HepG2 (cell line): ENCODE results near the gene IFITM10. TPM values are rescaled to one million over a fixed set of nuclear protein-coding genes. Genes with fewer than 3 reads are reported as not detected.
A peak's percentile ranks its signal among the peaks of the same experiment; 100 is the strongest.

ENCODE experiments used
- ATAC-seq: fragments of 200-7000 bp; cut with Tn5 transposase; 3 replicates; pipeline ENCODE4 v1.9.1; 2020; ENCODE audit warnings: mild to moderate bottlenecking, moderate library complexity
- BruUV-seq: library from RNA; stranded (reverse); fragments of 400-500 nt; replicated peaks from 2 replicates; lab custom pipeline; 2021; lab: Mats Ljungman, UMichigan
- CTCF ChIA-PET: fragments of 300-600 bp; formaldehyde crosslinking; extraction: SDS; loops from one replicate; lab custom pipeline; 2021; ENCODE audit warnings: low total read pairs, inconsistent platforms, low intra/inter-chr PET ratio; lab: Yijun Ruan, JAX
- POLR2A ChIA-PET: fragments of 350-600 bp; sonication (Branson Sonifier 250); formaldehyde crosslinking; loops from one replicate; lab custom pipeline; 2020; ENCODE audit warnings: antibody characterized with exemption, inconsistent platforms; lab: Yijun Ruan, JAX
- DNase-seq: peaks from one replicate; pipeline ENCODE4 v3.0.0-alpha.2; 2015; ENCODE audit warnings: low spot score
- FAIRE-seq: peaks from 3 replicates; lab custom pipeline; 2011; peaks lifted over from hg19 to GRCh38; lab: Jason Lieb, UNC
- H2AFZ ChIP-seq: one replicate; pipeline ENCODE4 v1.6.1; 2011; ENCODE audit warnings: low read length, inconsistent platforms
- H3K27ac ChIP-seq: fragments of 300-600 bp; 3 replicates; pipeline ENCODE4 v1.8.0; 2011; ENCODE audit warnings: mixed run types, mild to moderate bottlenecking, mixed read lengths, low read length, inconsistent platforms; ENCODE audit not compliant: insufficient read depth; ENCODE audit errors: extremely low read length
- H3K27me3 ChIP-seq, 2 experiments: fragments of 200-600 bp in 1 of 2; 2 replicates in 1 of 2; 3 replicates in 1 of 2; pipeline versions ENCODE4 v1.6.0 to v1.8.0; 2011; ENCODE audit warnings: low read length in 2 of 2, mild to moderate bottlenecking in 2 of 2, moderate library complexity in 2 of 2, inconsistent platforms in 1 of 2; ENCODE audit not compliant: insufficient read depth in 2 of 2, control insufficient read depth in 1 of 2
- H3K36me3 ChIP-seq, 2 experiments: fragments of 200-600 bp in 1 of 2; replicated peaks in 1 of 2; 2 replicates in 1 of 2; 3 replicates in 1 of 2; pipeline versions ENCODE4 v1.5.1 to v1.8.0; 2011; ENCODE audit warnings: low read length in 2 of 2, inconsistent platforms in 1 of 2; ENCODE audit not compliant: insufficient read depth in 2 of 2, control insufficient read depth in 1 of 2
- H3K4me1 ChIP-seq: 2 replicates; pipeline ENCODE4 v1.5.1; 2012; ENCODE audit warnings: low read length, inconsistent platforms; ENCODE audit not compliant: insufficient read depth
- H3K4me2 ChIP-seq: 2 replicates; pipeline ENCODE4 v1.6.0; 2011; ENCODE audit warnings: low read depth, low read length, inconsistent platforms
- H3K4me3 ChIP-seq, 3 experiments: fragments of 200-600 bp in 1 of 3; sonication (generic), shearing (Covaris generic) in 1 of 3; replicated peaks in 1 of 3; 2 replicates each; pipeline ENCODE4 v1.5.1; 2011 to 2016; ENCODE audit warnings: low read length in 3 of 3, inconsistent platforms in 2 of 3, low read depth in 2 of 3, mild to moderate bottlenecking in 2 of 3, control low read depth in 1 of 3, mixed read lengths in 1 of 3; ENCODE audit not compliant: insufficient read depth in 1 of 3
- H3K79me2 ChIP-seq: one replicate; pipeline ENCODE4 v1.6.1; 2011; ENCODE audit warnings: low read length, inconsistent platforms; ENCODE audit not compliant: insufficient read depth
- H3K9ac ChIP-seq: 2 replicates; pipeline ENCODE4 v1.6.0; 2011; ENCODE audit warnings: mild to moderate bottlenecking, low read depth, low read length, inconsistent platforms; ENCODE audit not compliant: insufficient read depth
- H3K9me3 ChIP-seq: 2 replicates; pipeline ENCODE4 v1.5.1; 2012; ENCODE audit warnings: mild to moderate bottlenecking, low read length
- H4K20me1 ChIP-seq: 2 replicates; pipeline ENCODE4 v1.6.0; 2011; ENCODE audit warnings: inconsistent platforms, mild to moderate bottlenecking, low read length, moderate library complexity; ENCODE audit not compliant: insufficient read depth
- CREB1 ChIP-seq, 2 experiments: fragments of 450-650 bp in 1 of 2; IDR thresholded peaks; 2 replicates each; pipeline ENCODE4 v1.6.1; 2016 to 2017; ENCODE audit warnings: control low read depth in 1 of 2, mild to moderate bottlenecking in 1 of 2, missing compliant biosample characterization in 1 of 2, missing genetic modification characterization in 1 of 2
- NAIF1 ChIP-seq: sonication (generic); formaldehyde crosslinking; IDR thresholded peaks from 2 replicates; pipeline ENCODE4 v1.5.0; 2020; ENCODE audit warnings: mild to moderate bottlenecking, missing genetic modification reagents, borderline replicate concordance
- ZBTB43 ChIP-seq: sonication (generic); formaldehyde crosslinking; conservative IDR thresholded peaks from 2 replicates; pipeline ENCODE4 v1.4.0; 2020; ENCODE audit warnings: missing genetic modification reagents
- ZNF234 ChIP-seq: sonication (generic); formaldehyde crosslinking; conservative IDR thresholded peaks from 2 replicates; pipeline ENCODE4 v1.5.1; 2020; ENCODE audit warnings: mild to moderate bottlenecking, missing genetic modification reagents
- ZNF317 ChIP-seq: sonication (generic); formaldehyde crosslinking; IDR thresholded peaks from 2 replicates; pipeline ENCODE4 v1.5.0; 2020; ENCODE audit warnings: mild to moderate bottlenecking, missing genetic modification reagents
- ZNF382 ChIP-seq: sonication (generic); formaldehyde crosslinking; IDR thresholded peaks from 2 replicates; pipeline ENCODE4 v1.5.0; 2020; ENCODE audit warnings: missing genetic modification reagents, mild to moderate bottlenecking, borderline replicate concordance
- ZNF687 ChIP-seq: sonication (generic); formaldehyde crosslinking; IDR thresholded peaks from 2 replicates; pipeline ENCODE4 v1.5.1; 2020; ENCODE audit warnings: mild to moderate bottlenecking, missing genetic modification reagents, moderate library complexity
- ZSCAN12 ChIP-seq: sonication (generic); formaldehyde crosslinking; IDR thresholded peaks from 2 replicates; pipeline ENCODE4 v1.9.0; 2021; ENCODE audit warnings: mild to moderate bottlenecking, missing genetic modification reagents
- WGBS: methylation state at CpG from one replicate; pipeline ENCODE4 v1.1.6; 2017; ENCODE audit warnings: low lambda C conversion rate; 5-methylcytosine and 5-hydroxymethylcytosine counted together
- in situ Hi-C: cut with HindIII; loops from 2 replicates; pipeline ENCODE4 v1.10.0; 2017; ENCODE audit warnings: low pct_unique_long_range_greater_than_20kb; ENCODE audit not compliant: extremely low pct_ligation_motif_present
- intact Hi-C: fragments of 100-400 bp; cut with micrococcal nuclease; formaldehyde crosslinking; loops from one replicate; pipeline ENCODE4 v1.10.0; 2022; ENCODE audit not compliant: unreplicated experiment
- polyA plus RNA-seq, 8 experiments: library from polyadenylated mRNA; depleted of rRNA in 3 of 8; stranded (reverse) in 7 of 8; unstranded in 1 of 8; fragments of >200 nt; fragmentation: Illumina TruSeq in 4 of 8; extraction: Trizol in 4 of 8; gene quantifications; 2 replicates each; pipeline versions ENCODE4 v1.2.1 to v1.2.3, GENCODE V29; 2011 to 2016; ENCODE audit warnings: low read depth in 4 of 8, missing spikeins in 1 of 8, mixed read lengths in 1 of 8; ENCODE audit not compliant: insufficient read depth in 1 of 8
- total RNA-seq, 5 experiments: library from RNA; depleted of rRNA; stranded (reverse); fragments of >200 nt; fragmentation: Illumina TruSeq; extraction: Trizol; gene quantifications; 2 replicates each; pipeline ENCODE4 v1.2.3, GENCODE V29; 2016; ENCODE audit warnings: low read depth in 1 of 5

Gene IFITM10
- total and polyA plus RNA-seq, 2 of the 13 experiments (the other 11 are each of a cell fraction or from before 2014, with no cell fraction given) = 0.09 to 0.13 TPM

- no peak overlapping the region for H2AFZ ChIP-seq
- no peak for FAIRE-seq
- no peaks in the 10 kb centered on the region for H3K9me3 ChIP-seq
- CTCF ChIA-PET = no interaction called here
- no peak for TF ChIP-seq ZNF382 (CRISPR knock-in tag)
- TF ChIP-seq CREB1 (IDR thresholded peaks at IDR 0.05) = peak; percentile 40; the same call in 1 of the 2 replicates
- TF ChIP-seq CREB1 (CRISPR knock-in tag; IDR thresholded peaks at IDR 0.05) = no peak
- no peaks in the 10 kb centered on the region for H4K20me1 ChIP-seq
- H3K9ac ChIP-seq = no peak overlapping the region
- intact Hi-C loops = no loop called here
- 24% methylated on average over 6 of the region's 9 CpGs for WGBS
- no peaks in the 10 kb centered on the region for H3K79me2 ChIP-seq
- no peak overlapping the region for H3K27ac ChIP-seq
- DNase-seq = no peak
- H3K4me1 ChIP-seq = peaks cover 27% of the 10 kb centered on the region
- POLR2A ChIA-PET = no interaction called here
- H3K27me3 ChIP-seq = peaks cover 15 to 69% of the 10 kb centered on the region in 2 experiments
- no peak for ATAC-seq
- in situ Hi-C loops = no loop called here
- no peaks in the 10 kb centered on the region for H3K36me3 ChIP-seq
- BruUV-seq = no TSS peak
- no peak overlapping the region for H3K4me3 ChIP-seq
- H3K4me2 ChIP-seq = no peak overlapping the region
Observed at GRCh38 chr11:1781593-1781975, 31.2 kb upstream of the IFITM10 start.

- H3K27ac ChIP-seq = no peak overlapping the region
- no peak overlapping the region for H2AFZ ChIP-seq
- DNase-seq (no peak), ATAC-seq (peak; percentile 10; the same call in 1 of the 3 replicates), FAIRE-seq (no peak)
- no peak overlapping the region for H3K4me2 ChIP-seq
- in situ Hi-C loops = no loop called here
- TF ChIP-seq ZSCAN12 (CRISPR knock-in tag) (no peak), ZBTB43 (CRISPR knock-in tag) (no peak), NAIF1 (CRISPR knock-in tag) (no peak), ZNF234 (no peak), ZNF317 (CRISPR knock-in tag) (no peak), ZNF687 (CRISPR knock-in tag) (peak; percentile 35; the same call in 1 of the 2 replicates)
- POLR2A ChIA-PET = no interaction called here
- WGBS = 36% methylated on average over 20 of the region's 25 CpGs
- intact Hi-C loops = no loop called here
- H4K20me1 ChIP-seq = no peaks in the 10 kb centered on the region
- no peaks in the 10 kb centered on the region for H3K79me2 ChIP-seq
- H3K9me3 ChIP-seq = no peaks in the 10 kb centered on the region
- H3K27me3 ChIP-seq = peaks cover 15 to 69% of the 10 kb centered on the region in 2 experiments
- H3K9ac ChIP-seq = no peak overlapping the region
- no peaks in the 10 kb centered on the region for H3K36me3 ChIP-seq
- CTCF ChIA-PET = no interaction called here
- H3K4me3 ChIP-seq = no peak overlapping the region
- BruUV-seq = no TSS peak
- H3K4me1 ChIP-seq = peaks cover 27% of the 10 kb centered on the region
Observed at GRCh38 chr11:1780700-1781592, 30.6 kb upstream of the IFITM10 start.
